Endothelial cell of umbilical vein (primary cell): ENCODE data around the gene DNAJB5. TPM values are rescaled to one million over a fixed set of nuclear protein-coding genes. Genes with fewer than 3 reads are reported as not detected.
"Not testable (repeated sequence)": the region's sequence is repeated elsewhere in the genome, so short reads cannot be mapped to it uniquely, and the experiment has no call there.

Experiments
- BruUV-seq: library from RNA; stranded (reverse); fragments of 400-500 nt; replicated peaks from 2 replicates; lab custom pipeline; 2021; lab: Mats Ljungman, UMichigan
- CTCF ChIA-PET: fragments of 300-600, 350-600 bp; sonication (Branson Sonifier 250); formaldehyde crosslinking; loops from one replicate; lab custom pipeline; 2021; ENCODE audit warnings: antibody characterized with exemption, inconsistent platforms; lab: Charles Lee
- POLR2A ChIA-PET: fragments of 300-600, 350-600 bp; sonication (Branson Sonifier 250); formaldehyde crosslinking; loops from one replicate; lab custom pipeline; 2021; ENCODE audit warnings: antibody characterized with exemption, inconsistent platforms; lab: Charles Lee
- DNase-seq: peaks from one replicate; pipeline ENCODE4 v3.0.0-alpha.2; 2011; ENCODE audit warnings: low read depth, low spot score
- FAIRE-seq: peaks from 2 replicates; lab custom pipeline; 2011; peaks lifted over from hg19 to GRCh38; lab: Jason Lieb, UNC
- H2AFZ ChIP-seq: 2 replicates; pipeline ENCODE4 v1.6.0; 2012; ENCODE audit warnings: low read depth, low read length, control low read depth, inconsistent platforms
- H3K27ac ChIP-seq: 2 replicates; pipeline ENCODE4 v1.5.1; 2011; ENCODE audit warnings: low read depth, mild to moderate bottlenecking, control low read depth, low read length, moderate library complexity; ENCODE audit not compliant: insufficient read depth
- H3K27me3 ChIP-seq, 2 experiments: 2 replicates each; pipeline versions ENCODE4 v1.6.0 to v1.6.1; 2011; ENCODE audit warnings: low read length in 2 of 2, mixed read lengths in 1 of 2; ENCODE audit not compliant: control insufficient read depth in 2 of 2, insufficient read depth in 2 of 2
- H3K36me3 ChIP-seq, 2 experiments: 2 replicates in 1 of 2; 3 replicates in 1 of 2; pipeline ENCODE4 v1.5.1; 2011; ENCODE audit warnings: low read length in 2 of 2, mild to moderate bottlenecking in 1 of 2, moderate library complexity in 1 of 2; ENCODE audit not compliant: control insufficient read depth in 2 of 2, insufficient read depth in 2 of 2; ENCODE audit errors: extremely low read depth in 1 of 2
- H3K4me1 ChIP-seq: 3 replicates; pipeline ENCODE4 v1.5.1; 2011; ENCODE audit warnings: mild to moderate bottlenecking, low read length; ENCODE audit not compliant: control insufficient read depth, insufficient read depth; ENCODE audit errors: extremely low read depth
- H3K4me2 ChIP-seq: 2 replicates; pipeline ENCODE4 v1.6.1; 2011; ENCODE audit warnings: low read length, control low read depth, mixed read lengths; ENCODE audit not compliant: insufficient read depth
- H3K4me3 ChIP-seq, 3 experiments: fragments of 200-600 bp in 1 of 3; sonication (generic), shearing (Covaris generic) in 1 of 3; replicated peaks in 1 of 3; 2 replicates each; pipeline ENCODE4 v1.5.1; 2011 to 2016; ENCODE audit warnings: control low read depth in 3 of 3, low read length in 3 of 3, mild to moderate bottlenecking in 2 of 3, inconsistent platforms in 1 of 3, low read depth in 1 of 3, moderate library complexity in 1 of 3; ENCODE audit not compliant: insufficient read depth in 1 of 3
- H3K79me2 ChIP-seq: 2 replicates; pipeline ENCODE4 v1.6.0; 2012; ENCODE audit warnings: low read length, inconsistent platforms; ENCODE audit not compliant: control insufficient read depth, insufficient read depth
- H3K9ac ChIP-seq: replicated peaks from 2 replicates; pipeline ENCODE3; 2011; ENCODE audit warnings: low read length, control low read depth; ENCODE audit not compliant: insufficient read depth; ENCODE audit errors: extremely low read depth
- H3K9me1 ChIP-seq: replicated peaks from 3 replicates; pipeline ENCODE4 v1.6.0; 2011; ENCODE audit warnings: mild to moderate bottlenecking, low read length; ENCODE audit not compliant: control insufficient read depth, insufficient read depth; ENCODE audit errors: extremely low read depth
- H3K9me3 ChIP-seq: replicated peaks from 2 replicates; pipeline ENCODE4 v1.5.1; 2012; ENCODE audit warnings: low read length, inconsistent platforms; ENCODE audit not compliant: control insufficient read depth, insufficient read depth
- H4K20me1 ChIP-seq: replicated peaks from 2 replicates; pipeline ENCODE3; 2011; ENCODE audit warnings: mild to moderate bottlenecking, low read length; ENCODE audit not compliant: control insufficient read depth, insufficient read depth; ENCODE audit errors: extremely low read depth
- EZH2 ChIP-seq: IDR thresholded peaks from 2 replicates; pipeline ENCODE4 v1.6.1; 2012; ENCODE audit warnings: borderline replicate concordance, low read depth, mild to moderate bottlenecking, moderate library complexity, low read length, inconsistent platforms; ENCODE audit not compliant: severe bottlenecking
- FOS ChIP-seq: IDR thresholded peaks from 2 replicates; pipeline ENCODE4 v1.6.1; 2011; ENCODE audit warnings: mild to moderate bottlenecking, low read length, moderate library complexity, borderline replicate concordance; ENCODE audit not compliant: insufficient read depth
- GATA2 ChIP-seq: IDR thresholded peaks from 2 replicates; pipeline ENCODE4 v1.7.0; 2011; ENCODE audit warnings: low read depth, mild to moderate bottlenecking, moderate library complexity, mixed read lengths, low read length; ENCODE audit not compliant: insufficient read length, insufficient read depth
- JUN ChIP-seq: IDR thresholded peaks from 2 replicates; pipeline ENCODE4 v1.6.1; 2011; ENCODE audit warnings: borderline replicate concordance, low read depth; ENCODE audit not compliant: insufficient read length, insufficient read depth
- MAX ChIP-seq: IDR thresholded peaks from 2 replicates; pipeline ENCODE4 v1.6.1; 2011; ENCODE audit not compliant: insufficient read depth, insufficient read length
- MYC ChIP-seq: IDR thresholded peaks from one replicate; pipeline ENCODE4 v1.6.1; 2011; ENCODE audit warnings: mild to moderate bottlenecking, low read depth, low read length
- dilution Hi-C: fragments of 300-500 bp; cut with MboI; formaldehyde crosslinking; loops from one replicate; pipeline ENCODE4 v1.15.0; 2019; ENCODE audit warnings: low sequenced_read_pairs; ENCODE audit not compliant: extremely low pct_ligation_motif_present
- intact Hi-C: fragments of 100-400 bp; cut with micrococcal nuclease; formaldehyde crosslinking; loops from one replicate; pipeline ENCODE4 v1.10.0; 2022
- polyA plus RNA-seq, 4 experiments: library from polyadenylated mRNA; depleted of rRNA in 3 of 4; stranded (reverse) in 3 of 4; unstranded in 1 of 4; fragments of >200 nt; gene quantifications; 2 replicates each; pipeline versions ENCODE4 v1.2.1 to v1.2.3, GENCODE V29; 2011 to 2012; ENCODE audit warnings: missing spikeins in 1 of 4
- total RNA-seq: library from RNA; stranded (reverse); gene quantifications from 2 replicates; pipeline ENCODE4 v1.2.3, GENCODE V29; 2021
- TF ChIP-seq, protein P1 (sequence below), 2 donors: IDR thresholded peaks; 1 replicate in 1 of 2; 2 replicates in 1 of 2; pipeline ENCODE4 v1.5.1; 2011; ENCODE audit warnings: low read length in 2 of 2, mild to moderate bottlenecking in 2 of 2, moderate library complexity in 2 of 2, control low read depth in 1 of 2, inconsistent platforms in 1 of 2, low read depth in 1 of 2; ENCODE audit not compliant: insufficient read depth in 1 of 2; ENCODE audit errors: extremely low read depth in 1 of 2

DNAJB5 gene
- total and polyA plus RNA-seq, 2 donors (not counting 3 experiments of a cell fraction or from before 2014, with no cell fraction given) = 8.6 to 12.8 TPM

- Histone ChIP-seq H3K4me2 (no peak overlapping the region), H4K20me1 (no peaks in the 10 kb centered on the region), H3K27me3 (no peaks in the 10 kb centered on the region), H3K9me1 (no peaks in the 10 kb centered on the region), H3K79me2 (no peaks in the 10 kb centered on the region), H3K4me3 (no peak overlapping the region), H3K27ac (no peak overlapping the region), H3K4me1 (no peaks in the 10 kb centered on the region), H2AFZ (no peak overlapping the region), H3K36me3 (no peaks in the 10 kb centered on the region), H3K9me3 (no peaks in the 10 kb centered on the region), H3K9ac (no peak overlapping the region)
- BruUV-seq = no TSS peak
- POLR2A ChIA-PET = no interaction called here
- FAIRE-seq (no peak), DNase-seq (no peak)
- TF ChIP-seq MAX (no peak), EZH2 (no peak), GATA2 (no peak), FOS (no peak), MYC (no peak), JUN (no peak)
- TF ChIP-seq, protein P1, sequence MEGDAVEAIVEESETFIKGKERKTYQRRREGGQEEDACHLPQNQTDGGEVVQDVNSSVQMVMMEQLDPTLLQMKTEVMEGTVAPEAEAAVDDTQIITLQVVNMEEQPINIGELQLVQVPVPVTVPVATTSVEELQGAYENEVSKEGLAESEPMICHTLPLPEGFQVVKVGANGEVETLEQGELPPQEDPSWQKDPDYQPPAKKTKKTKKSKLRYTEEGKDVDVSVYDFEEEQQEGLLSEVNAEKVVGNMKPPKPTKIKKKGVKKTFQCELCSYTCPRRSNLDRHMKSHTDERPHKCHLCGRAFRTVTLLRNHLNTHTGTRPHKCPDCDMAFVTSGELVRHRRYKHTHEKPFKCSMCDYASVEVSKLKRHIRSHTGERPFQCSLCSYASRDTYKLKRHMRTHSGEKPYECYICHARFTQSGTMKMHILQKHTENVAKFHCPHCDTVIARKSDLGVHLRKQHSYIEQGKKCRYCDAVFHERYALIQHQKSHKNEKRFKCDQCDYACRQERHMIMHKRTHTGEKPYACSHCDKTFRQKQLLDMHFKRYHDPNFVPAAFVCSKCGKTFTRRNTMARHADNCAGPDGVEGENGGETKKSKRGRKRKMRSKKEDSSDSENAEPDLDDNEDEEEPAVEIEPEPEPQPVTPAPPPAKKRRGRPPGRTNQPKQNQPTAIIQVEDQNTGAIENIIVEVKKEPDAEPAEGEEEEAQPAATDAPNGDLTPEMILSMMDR (IDR thresholded peaks at IDR 0.05; ENCODE audit: extremely low read depth in 1 of 2, insufficient read depth in 1 of 2, low read depth in 1 of 2, low read length in 2 of 2) = no peak
- CTCF ChIA-PET = interaction anchor here (0.9 to 4.0 kb wide), 5 partner anchors 9 to 103 kb away, joined by 3 to 22 read pairs (median 8); no protein-coding TSS in a partner anchor
- dilution Hi-C loops = no loop called here
- intact Hi-C loops = no loop called here
Observed at GRCh38 chr9:35002623-35003022, 13.1 kb downstream of the DNAJB5 start.

- POLR2A ChIA-PET, intact Hi-C loops, H3K36me3 ChIP-seq, BruUV-seq, H3K4me3 ChIP-seq, DNase-seq, FAIRE-seq, H3K27me3 ChIP-seq, H3K27ac ChIP-seq, H3K4me2 ChIP-seq, dilution Hi-C loops, H3K9ac ChIP-seq, H3K79me2 ChIP-seq, H2AFZ ChIP-seq, H3K9me3 ChIP-seq, H3K9me1 ChIP-seq, H4K20me1 ChIP-seq, CTCF ChIA-PET, H3K4me1 ChIP-seq: not testable (repeated sequence)
Observed at GRCh38 chr9:35004299-35004698, 14.8 kb downstream of the DNAJB5 start.
